Amniotic epithelial cell (primary cell): ENCODE data around the gene VEZF1.
"Not testable (repeated sequence)": the region's sequence is repeated elsewhere in the genome, so short reads cannot be mapped to it uniquely, and the experiment has no call there.

Experiments
- DNase-seq: peaks from one replicate; pipeline ENCODE4 v3.0.0-alpha.2; 2010; ENCODE audit warnings: low read depth

The VEZF1 gene

DNA sequence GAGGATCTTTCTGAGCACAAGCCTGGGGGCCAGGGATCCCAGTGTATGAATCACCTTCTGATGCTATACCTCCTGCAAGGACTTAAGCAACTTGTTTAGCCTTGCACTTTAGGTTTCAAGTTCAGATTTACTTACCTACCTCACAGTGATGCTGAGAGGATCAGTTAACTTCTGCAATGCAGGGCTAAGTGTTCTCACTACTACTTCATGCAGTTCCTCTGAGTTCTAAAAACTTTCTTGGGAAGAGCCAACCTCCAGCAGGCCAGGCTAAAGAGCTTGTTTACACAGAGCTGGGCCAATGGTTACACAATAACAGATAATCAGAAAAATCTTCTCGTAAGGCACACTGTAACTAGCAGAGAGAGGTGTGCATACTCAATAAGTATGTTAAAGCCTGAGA lies 13.0 kb downstream of the VEZF1 start:
- DNase-seq = peak; percentile 82

- DNase-seq = not testable (repeated sequence)
Measured at GRCh38 chr17:57974053-57974824, 13.8 kb downstream of the VEZF1 start.

- no peak for DNase-seq
Measured at GRCh38 chr17:57972151-57972550, 15.9 kb downstream of the VEZF1 start.

DNA sequence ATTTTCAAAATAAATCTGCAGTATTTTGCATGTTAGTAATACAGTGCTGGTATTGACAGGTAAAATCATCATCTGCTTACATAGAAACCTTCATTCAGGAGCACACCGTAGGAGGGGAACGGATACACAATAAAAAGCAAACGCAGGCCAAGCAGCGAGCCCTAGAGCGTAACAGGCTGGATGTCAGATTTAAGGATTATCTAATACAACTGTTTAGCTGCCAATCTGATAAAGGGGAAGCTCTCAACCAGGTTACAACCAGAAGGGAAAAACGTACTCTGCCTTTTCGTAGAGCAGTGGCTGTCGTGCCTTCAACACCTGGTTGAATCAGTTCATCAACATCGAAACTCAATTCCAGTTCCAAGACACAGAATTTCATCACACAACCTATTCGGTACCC lies 16.5 kb downstream of the VEZF1 start:
- DNase-seq = no peak

DNA sequence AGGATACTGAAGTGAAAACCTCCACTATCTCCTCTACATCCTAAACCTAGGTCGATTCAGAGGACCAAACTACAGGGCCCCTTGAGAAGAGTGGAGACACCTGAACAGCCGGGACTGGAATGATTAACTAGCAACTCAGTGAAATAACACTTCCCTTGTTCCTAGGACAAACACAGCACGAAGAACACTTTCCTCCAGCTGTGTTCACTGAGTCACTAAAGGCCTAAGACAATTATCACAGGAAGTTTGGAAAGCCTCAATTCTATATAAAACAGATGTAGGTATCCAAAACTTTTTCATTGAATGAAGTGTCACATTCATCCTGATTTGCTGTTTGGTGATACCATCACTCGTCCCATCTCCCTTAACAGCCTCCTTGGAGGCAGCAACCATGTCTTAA lies 17.3 kb downstream of the VEZF1 start:
- DNase-seq = no peak

- no peak for DNase-seq
Measured at GRCh38 chr17:57968456-57968855, 19.6 kb downstream of the VEZF1 start.

DNA sequence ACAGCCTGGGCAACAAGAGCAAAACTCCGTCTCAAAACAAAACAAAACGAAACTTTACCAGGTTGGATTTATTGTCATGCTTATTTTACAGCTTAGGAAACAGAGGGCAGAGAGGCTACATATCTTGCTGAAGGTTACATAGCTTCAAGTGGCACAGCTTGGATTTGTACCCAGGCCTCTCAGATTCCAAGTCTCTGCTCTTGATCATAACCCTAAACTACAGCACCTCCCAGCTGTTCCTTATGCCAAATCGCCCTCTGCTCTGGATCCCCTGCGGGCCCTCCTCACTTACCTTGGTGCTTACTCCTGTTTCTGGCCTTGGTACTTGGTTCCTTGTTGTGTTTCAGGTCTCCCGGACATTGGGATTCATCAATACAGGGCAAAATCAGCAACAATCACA lies 21.2 kb downstream of the VEZF1 start:
- DNase-seq = no peak

DNA sequence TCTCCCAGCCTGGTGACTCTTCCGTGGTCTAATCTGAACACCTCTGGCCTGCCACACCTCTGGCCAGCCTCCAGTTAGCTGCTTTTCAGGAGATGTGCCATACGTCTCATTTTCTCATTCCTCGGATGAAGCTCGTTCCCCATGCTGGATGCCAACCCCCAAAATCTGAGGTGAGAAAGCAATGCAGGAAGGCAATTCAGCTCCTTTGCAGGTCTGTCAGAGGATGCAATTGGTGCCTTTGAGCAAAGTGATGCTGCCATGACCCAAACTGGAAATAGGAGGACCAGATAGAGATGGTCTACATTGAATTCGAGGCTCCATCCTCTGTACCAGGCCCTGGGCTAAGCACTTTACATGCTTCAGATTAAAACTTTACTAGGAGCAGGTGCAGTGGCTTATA lies 21.8 kb downstream of the VEZF1 start:
- no peak for DNase-seq

DNA sequence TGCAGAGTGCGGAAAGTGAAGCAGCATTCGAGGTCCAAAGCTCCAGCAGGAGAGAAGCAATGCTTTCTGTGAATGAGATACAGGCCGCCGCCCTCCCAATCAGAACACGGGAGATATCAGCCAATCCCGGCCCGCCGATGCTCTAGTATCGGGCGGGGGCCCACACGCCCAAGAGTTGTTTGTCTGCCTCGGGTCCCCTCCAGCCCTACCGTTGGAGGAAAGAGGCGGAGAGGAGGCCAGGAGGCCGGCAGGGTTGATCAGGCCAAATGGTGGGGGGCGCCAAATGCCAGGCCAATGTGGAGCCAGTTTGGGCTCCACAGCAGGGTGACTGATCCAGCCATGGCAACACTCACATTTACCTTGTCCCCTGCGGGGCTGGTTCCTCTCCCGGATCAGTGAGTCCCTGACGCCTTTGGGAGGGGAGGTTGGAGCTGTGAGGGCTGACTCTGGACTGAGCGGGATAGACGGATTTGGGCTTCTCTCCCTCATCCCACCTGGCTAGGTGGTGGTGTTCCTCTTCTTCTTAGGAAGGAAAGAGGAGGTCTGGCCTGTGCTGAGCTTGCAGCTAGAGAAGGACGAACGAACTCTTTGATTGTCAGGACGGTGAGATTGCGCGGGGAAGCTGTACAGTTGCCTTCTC lies 22.4 kb downstream of the VEZF1 start:
- DNase-seq = no peak

DNA sequence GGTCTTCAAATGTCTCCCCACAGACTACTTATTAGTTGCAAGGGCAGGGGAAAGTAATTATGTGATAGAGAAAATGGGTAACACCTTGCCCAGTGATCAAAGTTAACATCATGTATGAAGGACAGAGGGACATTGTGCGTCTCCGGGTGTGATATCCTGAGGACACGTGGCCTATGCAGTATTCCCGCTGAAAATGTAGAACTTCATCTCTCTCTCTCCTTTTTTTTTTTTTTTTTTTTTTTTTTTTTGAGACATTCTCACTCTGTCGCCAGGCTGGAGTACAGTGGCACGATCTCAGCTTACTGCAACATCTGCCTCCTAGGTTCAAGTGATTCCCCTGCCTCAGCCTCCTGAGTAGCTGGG lies 24.9 kb downstream of the VEZF1 start:
- no peak for DNase-seq

DNA sequence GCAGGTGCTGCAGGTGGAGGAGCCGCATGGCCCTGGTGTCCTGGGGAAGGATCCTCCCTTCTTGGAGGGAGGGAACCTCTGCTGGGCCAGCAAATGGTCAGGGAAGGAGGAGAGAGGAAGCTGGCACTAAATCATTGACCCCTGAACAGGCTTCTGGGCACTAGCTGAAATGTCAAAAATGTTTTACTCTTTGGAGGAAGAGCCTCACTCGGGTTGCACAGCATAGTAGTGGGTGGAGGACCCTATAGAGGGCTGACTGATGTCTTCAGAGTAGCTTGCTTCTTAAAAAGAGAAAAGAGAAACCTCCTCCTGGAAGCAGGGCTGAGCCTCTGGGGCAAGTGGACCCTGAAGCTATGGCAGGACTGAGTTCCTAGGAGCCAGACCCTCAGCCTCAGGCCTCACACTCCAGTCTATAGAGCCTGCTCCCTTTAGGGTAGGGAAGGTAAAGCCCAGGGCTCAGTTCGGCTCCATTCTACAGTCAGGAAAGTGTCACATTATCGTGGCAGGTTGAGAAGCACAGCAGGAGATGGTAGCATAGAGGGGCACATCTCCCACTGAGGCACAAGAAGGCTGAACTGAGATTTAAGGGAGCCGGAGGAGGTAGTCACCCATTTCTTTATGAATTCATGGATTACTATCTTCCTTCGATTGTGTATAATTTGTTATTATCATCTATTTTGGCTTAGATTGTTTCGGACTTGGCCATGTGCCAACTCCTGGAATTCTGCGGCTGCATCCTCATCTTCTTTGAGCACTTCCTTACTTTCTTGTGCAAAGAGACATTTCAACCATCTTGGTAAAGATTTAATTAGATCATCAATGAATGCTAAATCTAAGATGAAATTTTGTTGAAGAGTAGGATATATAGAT lies 25.5 kb downstream of the VEZF1 start:
- DNase-seq = no peak

DNA sequence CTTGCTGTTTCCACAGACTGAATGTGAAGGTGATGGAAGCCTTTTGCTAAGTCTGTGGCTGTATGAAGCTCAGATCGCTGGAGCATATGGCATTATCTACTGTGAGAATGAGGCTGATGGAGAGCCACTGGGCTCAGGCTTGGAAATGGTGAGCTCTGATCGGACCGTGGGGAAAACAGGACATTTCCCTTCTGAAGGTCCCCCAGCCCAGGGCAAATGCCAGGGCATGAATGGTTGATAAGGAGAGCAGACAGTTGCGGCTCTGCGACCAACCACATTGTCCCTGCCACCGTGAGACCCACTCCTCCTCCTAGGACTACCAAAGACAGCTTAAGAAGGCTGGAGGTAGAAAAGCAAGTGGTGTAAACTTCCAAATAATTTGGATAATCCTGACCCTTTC lies 28.1 kb downstream of the VEZF1 start:
- DNase-seq = no peak

- not testable (repeated sequence) for DNase-seq
Measured at GRCh38 chr17:57958391-57958790, 29.7 kb downstream of the VEZF1 start.

DNA sequence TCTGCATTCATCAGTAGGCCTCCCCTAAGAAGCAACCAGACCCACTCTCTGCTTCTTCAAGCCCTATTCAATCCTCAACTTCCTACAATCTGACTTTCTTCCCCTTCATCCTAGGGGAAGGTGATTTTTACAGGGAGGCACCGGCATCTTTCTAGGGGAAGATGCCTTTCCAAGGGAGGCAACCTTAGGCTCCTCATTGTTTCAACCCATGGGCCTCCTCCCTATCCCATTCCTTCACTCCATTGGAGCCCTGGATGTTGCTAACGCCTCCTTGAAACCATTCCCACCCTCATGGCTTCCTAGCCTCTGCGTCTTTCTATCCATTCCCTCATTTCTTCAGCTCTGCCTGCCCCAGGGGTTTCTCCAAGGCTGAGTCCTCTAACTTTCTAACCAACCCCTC lies 30.2 kb downstream of the VEZF1 start:
- no peak for DNase-seq

DNA sequence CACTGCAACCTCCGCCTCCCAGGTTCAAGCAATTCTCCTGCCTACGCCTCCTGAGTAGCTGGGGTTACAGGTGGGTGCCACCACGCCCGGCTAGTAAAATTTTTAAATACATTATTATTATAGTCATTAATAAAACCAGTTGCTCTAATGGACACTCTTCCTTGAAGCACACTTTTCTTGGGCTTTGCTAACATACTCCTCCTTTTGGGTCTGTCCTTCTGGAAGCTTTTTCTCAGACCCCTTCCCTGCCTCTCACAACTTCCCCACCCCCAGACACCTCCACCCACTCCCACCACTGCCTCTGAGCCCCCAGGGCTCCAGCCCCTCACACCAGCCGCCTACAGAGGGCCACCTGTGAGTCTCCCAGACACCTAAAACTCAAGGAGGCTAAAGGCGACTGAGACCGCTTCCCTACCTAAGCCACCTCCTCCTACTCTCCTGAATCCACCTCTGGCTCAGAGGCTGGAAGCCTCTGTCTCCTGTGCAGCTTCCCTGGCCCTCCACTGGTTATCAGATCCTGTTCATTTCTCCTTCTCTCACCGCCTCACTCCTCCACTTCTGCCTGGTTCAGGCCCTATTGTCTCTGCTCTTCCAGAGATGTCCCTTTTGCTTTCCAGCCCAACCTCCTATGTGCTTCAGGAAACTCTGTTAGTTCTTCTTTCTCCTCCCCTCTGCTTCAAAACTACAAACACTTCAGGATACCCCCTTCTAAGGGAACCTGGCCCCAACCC lies 30.8 kb downstream of the VEZF1 start:
- DNase-seq = no peak

DNA sequence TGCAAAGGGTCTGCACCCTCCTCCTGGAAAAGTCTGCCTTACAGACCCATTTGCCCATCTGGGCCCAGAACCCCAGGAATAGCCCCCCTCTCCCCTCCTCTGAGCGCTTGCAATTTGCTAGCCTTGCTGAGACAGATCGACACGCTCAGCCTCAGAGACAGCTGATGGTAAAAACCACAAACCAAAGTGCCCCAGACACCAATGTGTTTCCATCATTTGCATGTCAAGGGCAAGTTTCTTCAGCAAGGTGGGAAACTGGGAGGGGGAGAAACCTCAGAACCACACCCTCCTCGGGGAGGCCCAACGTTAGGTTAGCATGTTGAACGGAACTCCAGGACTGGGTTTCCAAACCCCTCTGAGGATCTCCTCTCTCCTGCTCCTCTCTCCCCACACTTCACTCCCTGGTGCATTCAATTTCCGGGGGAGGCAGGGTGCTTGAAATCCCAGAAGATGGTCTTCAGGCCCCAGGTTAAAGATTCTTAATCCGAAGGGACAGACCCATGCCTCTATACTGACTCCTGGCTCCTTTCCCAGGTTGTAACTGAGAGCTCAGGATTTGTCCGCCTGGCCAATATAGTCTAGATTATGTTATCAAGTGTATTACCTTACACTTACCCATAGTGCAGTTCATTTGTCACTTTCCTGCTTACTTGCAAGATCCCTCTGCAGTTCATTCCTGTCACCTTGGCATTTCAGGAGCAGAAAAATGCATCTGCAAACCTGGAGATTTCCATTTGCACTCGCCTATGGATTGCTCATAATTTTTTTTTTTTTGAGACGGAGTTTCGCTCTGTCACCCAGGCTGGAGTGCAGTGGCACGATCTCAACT lies 31.5 kb downstream of the VEZF1 start:
- DNase-seq = no peak

DNA sequence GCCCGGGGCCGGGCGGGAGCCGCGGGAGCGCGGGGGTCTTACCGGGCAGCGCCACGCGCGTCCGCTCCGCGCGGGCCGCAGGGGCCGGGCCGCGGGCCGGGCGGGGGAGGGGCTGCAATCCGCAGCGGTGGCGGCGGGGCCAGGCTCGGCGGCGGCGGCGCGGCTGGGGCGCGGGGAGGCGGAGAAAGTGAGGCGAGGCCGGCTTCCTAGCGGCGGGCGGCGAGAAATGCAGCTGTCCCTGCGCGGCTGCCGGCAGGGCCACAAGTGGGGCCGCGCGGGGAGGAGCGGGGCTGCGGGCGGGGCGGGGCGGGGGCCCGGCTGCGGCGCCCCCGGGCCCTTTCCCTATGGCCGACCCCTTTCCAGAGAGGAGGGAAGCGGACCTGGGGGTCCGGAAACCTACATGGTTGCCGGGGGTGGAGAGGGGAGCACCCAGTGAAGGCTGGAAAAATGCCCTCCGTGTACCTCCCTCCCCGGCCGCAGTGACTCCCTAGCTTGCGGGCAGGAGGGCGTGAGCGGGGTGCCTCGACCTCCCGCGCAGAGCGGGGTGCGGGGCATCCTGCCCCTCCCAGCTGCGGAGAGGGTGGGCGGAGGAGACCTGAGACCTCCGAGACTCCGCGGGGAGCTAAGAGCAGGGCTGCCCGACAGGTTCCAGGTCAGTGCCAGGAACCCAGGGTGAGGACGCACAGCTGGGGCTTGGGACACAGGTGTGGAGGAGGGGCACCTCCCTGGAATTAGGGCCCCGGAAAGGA lies 32.7 kb downstream of the VEZF1 start, which contains the start of gene CUEDC1:
CUEDC1 (minus strand) TSS at position 230 of the 749 bp plus-strand sequence. CDS start 69,848 bp downstream, outside the sequence.
- no peak for DNase-seq

DNA sequence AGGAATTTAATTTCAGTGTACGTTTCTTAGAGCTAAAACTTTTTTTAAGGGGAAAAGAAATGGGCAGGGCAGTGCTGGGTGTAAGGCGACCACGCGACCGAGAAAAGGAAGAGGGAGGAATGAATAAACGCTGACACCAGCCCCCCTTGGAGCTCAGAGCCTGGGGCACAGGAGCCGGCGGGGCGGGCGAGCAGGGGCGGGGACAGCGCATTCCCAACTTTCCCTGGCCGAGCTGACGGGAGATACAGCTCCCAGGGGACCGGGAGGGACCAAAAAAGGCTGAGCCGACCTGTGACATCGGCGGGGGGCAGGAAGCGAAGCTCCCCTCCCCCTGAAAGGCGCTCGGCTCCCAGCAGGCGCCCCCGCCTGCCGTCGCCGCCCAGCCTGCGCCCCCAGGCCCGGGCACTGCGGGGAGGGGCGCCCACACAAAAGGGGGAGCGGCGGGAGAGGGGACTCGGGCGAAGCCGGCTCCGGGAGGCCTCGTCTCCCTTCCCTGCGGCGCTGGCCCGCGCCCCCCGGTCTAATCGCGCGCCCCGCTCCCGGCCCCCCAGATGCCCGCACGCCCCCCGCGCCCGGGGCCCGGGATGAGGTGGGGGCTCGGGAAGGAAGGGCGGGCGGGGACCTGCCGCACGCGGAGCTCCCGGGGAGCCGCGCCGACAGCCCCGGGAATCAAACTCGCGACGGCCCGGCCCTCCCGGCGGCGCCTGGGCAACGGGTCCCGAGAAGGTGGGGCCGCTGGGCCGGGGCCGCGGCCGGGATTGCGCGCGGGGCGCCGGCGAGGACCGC lies 33.5 kb downstream of the VEZF1 start:
- no peak for DNase-seq

DNA sequence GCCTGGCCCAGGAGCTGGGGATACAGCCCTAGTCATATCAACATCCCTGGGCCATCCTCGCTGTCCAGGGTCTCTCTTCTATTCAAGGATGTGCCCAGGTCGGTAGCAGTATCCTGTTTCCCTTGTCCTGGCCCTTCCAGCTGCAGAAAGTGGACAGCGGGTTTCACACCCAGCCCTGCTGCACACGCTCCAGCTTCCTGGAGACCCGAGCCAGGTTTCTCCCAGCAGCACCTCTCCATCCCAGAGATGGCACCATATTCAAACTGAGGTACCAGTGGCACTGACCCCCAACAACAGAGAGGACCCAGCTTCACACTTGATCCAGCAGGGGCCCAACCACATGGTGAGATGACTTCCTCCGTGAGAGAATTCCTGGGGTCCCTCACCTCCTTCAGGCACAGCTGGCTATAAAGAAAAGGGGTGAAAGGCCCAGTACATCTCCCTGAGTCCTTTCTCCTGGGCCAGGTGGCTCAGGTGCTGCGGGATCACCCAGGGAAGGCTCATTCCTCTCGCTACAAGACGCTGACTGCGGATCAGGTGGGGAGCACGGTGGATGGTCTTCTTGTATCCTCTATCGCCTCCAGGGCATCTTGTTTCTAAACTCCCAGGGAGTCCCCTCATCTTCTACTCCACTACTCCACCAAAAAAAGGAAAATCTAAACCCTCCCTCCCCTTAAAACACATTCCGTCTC lies 34.2 kb downstream of the VEZF1 start:
- no peak for DNase-seq
